DMS153 treated with DMSO at 0.1 percent for 48 hours (cell line): ENCODE data around the gene NOTCH1.
"Not testable (repeated sequence)": the region's sequence is repeated elsewhere in the genome, so short reads cannot be mapped to it uniquely, and the experiment has no call there.

ENCODE experiments used
- DNase-seq: peaks from one replicate; lab custom pipeline; 2025; ENCODE audit not compliant: unreplicated experiment; lab: John Stamatoyannopoulos, UW

NOTCH1 gene

DNA sequence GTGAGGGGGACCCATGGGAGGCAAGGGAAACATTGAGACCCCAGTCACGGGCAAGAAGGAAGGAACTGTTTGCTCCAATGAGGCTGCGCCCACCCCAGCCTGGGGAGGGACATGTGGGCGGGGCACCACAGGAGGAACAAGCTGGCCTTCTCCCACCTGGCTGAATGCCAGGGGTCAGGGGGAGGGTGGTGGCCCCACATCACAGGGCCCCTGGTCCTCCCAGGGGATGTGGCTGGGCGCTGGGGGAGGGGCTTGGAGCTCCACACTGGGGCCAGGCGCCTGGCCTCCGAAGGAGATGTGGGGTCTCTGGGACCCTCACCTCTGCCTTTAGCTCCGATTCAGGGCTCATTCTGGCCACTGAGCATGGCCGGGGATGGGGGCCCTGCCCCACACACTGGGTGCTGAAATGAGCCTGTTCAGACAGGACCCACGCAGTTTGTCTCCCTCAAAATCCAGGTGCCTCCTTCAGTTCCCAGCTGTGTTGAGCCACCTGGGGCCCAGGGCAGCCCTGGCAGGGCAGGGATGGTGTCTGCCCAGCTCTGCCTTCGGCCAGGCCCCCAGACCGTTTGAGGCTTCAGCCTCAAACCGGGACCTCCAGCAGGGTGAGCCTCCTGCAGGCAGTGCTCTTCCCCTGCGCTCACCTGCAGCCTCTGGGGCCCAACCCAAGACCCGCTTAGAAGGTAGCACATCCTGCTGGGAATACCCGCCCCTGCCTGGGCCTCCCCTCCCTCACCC is 33.2 kb upstream of the NOTCH1 start:
- DNase-seq, result no peak

DNA sequence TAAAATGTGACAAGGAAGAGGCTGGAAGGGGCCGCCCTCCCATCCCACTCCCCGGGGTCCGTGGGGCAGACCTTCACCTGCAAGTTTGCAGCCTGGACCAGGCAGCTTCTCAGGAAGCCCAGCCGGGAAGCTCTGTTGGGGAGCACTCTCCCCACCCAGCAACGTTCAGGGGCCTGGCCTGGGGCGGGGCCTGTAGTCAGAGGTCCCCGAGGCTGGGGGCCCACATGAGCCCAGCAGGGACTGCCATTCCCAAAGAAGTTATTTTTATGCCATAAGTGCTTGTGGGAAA is 32.7 kb upstream of the NOTCH1 start:
- DNase-seq, result no peak

DNA sequence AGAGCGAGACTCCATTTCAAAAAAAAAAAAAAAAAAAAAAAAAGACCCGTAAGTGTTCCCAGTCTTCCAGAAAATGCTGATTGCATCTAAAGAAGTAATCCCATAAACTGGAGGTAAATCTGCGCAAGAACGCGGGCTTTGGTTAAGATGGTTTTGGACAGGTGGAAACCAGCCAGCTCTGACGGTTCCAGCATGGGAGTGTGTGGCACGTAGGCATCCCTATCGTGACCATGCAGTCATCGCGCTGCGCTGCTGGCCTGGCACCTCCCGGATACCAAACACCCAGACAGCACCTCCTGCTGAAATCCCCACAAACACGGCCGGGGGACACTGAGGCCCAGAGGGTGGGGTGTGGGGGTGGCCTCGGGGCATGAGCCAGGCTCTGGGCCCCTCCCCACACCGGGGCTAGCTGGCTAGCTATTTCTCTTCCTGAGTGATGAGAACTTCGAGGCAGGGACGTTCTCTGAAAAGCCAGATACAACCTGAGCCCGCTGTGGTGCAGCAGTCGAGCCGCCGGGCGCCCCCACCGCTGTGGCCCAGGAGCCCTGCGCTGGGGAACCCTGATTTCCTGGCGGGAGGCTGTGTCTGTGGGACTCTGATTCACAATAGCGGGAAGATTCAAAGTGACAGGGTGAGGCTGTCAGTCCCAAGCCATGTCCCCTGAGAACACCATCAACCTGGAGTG is 32.2 kb upstream of the NOTCH1 start:
- DNase-seq, result no peak

DNA sequence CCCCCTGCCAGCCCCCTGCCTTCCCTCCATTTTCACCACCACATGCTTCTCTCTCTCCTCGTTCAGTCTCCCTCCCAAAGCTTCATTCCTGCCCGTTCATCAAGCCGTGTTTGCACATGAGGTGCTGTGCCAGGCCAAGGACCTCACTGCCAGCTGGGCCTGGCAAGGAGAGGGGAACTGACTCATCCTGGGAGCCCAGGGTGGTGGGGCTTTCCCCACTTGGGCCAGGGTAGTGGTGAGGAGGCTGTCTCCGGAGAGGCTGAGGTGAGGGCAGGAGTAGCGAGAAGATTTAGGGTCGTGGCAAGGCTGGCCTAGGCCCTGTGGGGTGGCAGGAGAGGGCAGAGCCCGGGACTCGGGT is 30.4 kb upstream of the NOTCH1 start:
- no peak for DNase-seq

DNA sequence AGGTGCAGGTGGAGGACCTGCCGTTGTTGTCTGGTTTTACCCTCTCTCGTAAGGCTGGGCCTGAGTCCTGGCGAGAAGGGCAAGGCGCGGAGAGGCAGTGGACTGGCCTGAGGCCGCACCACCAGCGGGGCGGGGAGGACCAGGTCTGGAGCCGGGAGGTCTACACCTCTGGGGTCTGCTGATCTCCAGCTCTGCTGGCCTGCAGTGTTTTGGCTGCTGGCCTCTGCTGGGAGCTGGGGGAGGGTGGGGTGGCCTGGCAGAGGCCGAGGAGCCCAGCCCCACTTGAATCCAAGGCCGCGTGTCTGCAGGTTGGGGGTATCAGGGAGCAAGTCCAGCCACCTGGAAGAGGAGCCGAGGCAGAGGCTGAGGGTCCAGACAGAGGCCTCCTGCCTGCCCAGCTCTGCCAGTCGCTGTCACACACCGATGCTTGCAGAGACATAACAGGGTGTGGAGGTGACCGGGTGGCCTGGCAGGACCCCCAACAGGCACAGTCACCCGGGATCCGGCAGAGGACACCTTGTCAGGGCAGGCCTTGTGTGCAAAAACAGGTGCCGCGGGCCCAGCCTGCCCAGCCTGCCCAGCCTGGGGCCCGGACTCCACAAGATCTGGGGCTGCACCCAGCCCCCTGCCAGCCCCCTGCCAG is 29.9 kb upstream of the NOTCH1 start:
- no peak for DNase-seq

DNA sequence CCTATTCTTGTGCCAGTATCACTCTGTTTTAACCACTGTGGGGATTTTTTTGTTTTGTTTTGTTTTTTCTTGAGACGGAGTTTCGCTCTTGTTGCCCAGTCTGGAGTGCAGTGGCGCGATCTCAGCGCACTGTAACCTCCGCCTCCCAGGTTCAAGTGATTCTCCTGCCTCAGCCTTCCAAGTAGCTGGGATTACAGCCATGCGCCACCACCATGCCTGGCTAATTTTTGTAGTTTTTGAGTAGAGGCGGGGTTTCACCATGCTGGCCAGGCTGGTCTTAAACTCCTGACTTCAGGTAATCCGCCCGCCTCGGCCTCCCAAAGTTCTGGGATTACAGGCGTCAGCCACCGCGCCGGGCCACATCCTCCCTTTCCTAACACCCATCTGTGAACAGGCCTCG is 28.8 kb upstream of the NOTCH1 start:
- not testable (repeated sequence) for DNase-seq

DNA sequence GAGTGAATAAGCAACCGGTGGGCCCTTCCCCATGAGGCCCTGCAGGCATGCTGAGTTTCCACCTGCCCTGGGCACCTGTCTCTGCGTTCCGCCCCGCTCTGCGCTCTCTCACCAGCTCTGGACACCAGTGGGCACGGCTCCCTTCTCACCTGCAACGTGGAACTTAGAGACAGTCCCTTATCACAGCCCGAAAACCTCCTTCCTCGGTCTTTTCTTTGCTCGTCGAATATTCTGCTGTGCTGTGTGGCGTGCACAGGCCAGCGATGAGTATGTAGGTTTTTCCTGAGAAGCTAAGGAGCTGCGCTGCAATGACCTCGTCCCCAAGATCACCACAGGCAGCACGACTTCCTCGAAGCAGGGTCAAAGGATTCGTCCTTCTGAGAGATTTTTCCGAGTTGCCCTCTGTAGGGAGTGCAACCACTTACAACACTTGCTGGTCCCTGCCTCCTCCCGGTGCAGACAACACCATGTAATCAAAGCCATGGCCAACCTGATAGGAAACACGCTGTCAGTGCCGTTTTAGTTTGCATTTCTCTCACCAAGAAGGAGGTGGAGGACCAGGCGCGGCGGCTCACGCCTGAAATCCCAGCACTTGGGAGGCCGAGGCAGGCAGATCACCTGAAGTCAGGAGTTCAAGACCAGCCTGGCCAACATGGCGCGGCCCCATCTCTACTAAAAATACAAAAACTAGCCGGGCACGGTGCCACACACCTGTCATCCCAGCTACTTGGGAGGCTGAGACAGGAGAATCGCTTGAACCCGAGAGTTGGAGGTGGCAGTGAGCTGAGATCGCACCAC is 27.2 kb upstream of the NOTCH1 start:
- no peak for DNase-seq

DNA sequence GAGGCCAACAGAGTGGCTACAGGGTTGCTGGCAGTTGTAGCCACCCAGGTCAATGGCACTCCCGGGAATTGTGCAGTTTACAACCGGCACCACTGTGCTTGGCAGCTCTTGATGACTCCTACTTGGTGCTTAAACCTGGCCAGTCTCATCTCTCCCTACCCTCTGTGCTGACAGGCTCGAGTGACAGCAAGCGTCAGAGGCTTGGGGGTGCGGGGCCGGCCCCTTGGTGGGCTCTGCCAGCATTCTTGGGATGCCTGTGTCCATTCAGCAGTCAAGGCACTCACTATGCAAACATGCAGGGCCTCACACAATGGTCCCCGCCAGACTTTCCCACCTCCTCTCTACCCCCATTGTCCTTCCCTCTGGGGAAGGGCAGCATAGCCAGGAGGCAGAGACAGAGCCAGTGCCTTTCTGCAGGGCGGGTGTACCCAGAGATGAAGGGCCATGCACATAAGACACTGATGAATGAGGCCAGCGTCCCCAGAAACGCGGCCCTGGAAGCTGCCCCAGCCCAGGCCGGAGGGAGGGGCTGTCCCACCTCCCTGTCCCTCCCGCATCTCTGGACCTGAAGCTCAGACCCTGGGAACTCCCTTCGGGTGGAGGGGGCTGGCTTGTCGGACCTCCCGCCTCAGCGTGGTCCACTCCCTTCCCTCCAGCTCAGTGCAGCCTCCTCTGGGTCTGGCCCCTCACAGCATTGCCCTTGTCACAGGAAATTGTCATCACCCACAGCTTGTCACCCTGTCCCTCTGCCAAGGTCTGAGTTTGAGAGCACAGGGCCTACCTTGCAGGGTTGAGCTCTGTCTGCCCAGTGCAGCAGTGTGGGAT is 26.4 kb upstream of the NOTCH1 start:
- no peak for DNase-seq

DNA sequence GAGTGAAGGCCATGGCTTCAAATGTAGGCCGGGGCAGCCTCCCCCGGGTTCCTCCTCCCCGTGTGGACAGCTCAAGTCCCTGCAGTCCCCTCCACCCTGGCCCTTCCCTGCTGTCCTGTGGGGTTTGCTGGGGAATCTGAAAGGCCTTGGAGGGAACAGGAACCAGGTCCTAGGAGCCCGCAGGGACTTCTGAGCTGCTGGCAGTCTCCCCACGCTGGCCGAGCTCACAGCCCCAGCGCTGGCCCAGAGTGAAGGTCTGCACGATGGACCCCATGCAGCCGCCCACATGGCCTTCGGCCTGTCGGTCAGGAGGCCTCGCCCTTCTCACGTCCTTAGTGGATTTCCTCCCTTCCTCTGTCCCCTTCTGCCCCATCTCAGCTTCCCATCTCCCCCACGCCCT is 25.7 kb upstream of the NOTCH1 start:
- DNase-seq, result no peak

DNA sequence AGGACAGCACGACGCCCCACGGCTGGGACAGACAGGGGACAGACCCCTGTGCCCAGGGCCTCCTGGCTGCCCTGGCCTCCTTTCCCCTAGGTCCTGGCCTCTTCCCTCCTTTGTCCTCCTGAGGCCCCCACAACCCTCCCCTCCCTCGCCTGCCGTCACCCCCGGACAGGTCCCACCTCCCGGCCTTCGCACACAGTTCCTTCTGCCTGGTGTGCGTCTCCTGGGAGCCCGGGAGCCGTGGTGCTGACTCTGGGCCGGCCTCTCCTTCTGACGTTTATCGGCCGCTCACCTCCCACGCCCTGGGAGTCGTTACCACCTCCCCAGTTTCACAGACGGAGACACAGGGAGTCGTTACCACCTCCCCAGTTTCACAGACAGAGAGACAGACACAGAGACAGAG is 25.1 kb upstream of the NOTCH1 start:
- DNase-seq, result no peak

DNA sequence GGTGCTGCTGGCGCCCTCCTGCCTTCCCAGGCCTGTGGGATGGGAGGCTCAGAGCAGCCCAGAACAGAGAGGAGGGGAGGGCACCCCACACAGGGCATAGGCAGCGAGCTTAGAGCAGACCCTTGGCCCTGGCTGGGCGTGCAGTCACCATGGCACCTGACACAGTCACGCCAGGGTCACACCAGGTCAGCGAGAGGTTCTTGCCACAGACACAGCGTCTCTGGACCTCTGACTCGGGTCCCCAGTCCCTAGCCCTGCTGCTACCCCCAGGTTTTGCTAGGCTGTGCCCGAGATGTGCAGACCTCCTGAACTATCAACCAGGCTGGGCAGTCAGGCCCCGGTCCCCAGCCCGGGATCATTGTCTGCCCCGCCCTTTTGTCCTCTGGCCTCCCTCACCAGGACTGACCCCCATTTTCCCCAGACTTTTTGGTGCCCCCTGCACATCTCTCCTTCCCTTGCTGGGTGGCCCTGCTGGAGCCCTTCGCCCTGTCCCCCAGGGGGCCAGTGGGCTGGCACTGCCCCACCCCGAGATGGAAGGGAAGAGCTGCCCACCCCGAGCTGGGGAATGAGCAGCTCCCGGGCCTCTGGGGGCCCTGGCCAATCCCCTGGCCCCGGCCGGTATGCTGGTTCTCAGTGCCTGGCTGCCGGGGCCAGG is 24.5 kb upstream of the NOTCH1 start:
- DNase-seq, result no peak

DNA sequence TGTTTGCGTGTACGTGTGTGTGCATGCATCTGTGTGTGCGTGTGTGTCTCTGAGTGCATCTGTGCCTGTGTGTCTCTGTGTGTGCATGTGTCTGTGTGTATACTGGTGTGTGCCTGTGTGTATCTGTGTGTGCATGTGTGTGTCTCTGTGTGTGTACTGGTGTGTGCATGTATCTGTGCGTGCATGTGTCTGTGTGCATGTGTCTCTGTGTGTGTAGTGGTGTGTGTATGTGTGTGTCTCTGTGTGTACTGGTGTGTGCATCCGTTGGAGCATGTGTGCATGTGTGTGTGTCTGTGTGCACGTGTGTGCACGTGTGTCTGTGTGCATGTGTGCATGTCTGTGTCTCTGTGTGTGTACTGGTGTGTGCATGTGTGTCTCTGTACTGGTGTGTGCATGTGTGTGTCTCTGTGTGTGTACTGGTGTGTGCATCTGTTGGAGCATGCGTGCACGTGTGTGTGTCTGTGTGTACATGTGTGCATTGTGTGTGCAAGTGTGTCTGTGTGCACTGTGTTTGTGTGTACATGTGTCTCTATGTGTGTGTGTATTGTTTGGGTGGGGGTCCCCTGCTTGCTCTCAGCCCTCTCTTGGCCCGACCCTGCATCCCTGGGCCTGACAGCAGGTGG is 23.8 kb upstream of the NOTCH1 start:
- no peak for DNase-seq

DNA sequence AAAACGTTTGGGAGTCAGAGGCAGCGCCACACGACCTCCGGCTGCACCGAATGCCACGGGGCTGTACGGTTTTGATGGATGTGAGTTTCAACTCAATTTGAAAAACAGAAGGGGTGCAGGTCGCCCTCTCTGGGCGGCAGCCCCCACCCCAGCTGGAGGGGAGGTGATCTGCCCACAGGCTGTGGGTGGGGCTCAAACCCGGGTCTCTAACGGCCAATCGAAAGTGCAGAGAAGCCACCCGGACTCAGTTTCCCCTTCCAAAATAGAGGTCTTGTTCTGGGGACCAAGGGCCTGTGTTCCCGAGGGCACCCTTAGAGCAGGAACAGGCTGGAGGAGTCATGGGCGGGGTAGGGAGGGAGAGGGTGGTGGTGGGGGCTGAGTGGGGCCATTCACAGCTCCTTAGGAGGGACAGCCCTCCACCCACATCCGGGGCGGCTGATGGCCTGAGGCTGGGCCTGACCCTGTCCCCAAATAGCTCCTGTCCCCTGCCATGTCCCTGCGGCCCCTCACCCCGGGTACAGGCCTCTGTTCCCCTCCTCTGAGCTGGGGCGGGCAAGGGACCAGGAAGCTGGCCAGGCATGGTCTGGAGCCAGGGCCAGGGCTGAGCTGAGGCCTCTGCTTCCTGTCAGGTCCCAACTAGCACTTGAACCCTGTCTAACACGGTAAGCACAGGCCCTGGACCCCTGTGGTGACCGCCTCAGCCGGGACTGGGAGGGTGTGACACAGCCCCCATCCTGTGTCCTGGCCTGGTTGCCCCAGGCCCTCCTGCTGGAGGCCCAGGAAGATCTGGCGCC is 22.6 kb upstream of the NOTCH1 start:
- DNase-seq, result no peak

DNA sequence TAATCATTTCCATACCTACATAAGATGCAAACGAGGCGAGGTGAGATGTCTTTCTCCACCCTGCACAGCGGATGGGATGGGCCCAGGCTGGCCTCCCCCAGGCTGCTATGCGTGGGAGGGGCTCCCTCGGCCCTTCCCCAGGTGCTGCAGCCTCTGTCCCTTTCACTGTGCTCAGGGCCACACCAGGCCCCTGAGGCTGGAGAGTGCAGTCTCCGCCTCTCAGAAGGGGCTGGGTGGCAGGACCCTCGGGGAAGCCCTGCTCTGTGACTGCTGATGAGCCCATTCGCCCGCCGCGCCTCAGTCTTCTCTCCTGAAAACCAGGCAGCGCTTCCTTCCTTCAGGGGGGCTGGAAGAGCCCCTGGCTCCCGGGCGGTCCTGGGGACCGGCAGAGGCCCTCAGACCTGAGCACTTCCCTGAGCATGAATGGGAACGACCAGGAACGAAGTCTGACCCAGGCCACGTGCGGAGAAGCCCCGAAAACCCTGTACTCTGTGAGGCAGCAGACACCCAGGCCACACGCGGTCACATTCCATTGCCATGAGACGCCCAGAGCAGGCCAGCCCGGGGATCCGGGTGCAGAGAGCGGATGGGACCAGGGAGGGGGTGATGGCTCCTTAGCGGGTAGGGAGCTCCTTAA is 21.9 kb upstream of the NOTCH1 start:
- no peak for DNase-seq

DNA sequence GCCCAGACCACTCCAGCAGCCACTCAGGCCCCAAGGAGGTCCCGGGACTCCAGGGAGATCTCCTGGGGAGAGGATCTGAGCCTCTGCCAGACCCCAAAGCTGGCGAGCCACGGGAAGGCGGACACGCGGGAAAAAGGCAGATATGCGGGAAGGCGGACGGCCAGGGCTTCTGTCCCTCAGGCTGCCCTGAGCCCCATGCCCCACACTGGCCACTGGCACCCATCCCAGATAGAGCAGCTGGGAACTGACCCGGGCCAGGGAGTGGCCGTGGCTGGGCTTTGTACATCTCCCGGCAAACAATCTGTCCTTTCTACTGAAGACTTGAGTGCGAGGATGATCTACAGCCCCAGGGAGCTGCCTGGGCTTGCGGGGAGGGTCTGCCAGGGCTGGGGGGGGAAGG is 21.1 kb upstream of the NOTCH1 start:
- DNase-seq, result no peak

DNA sequence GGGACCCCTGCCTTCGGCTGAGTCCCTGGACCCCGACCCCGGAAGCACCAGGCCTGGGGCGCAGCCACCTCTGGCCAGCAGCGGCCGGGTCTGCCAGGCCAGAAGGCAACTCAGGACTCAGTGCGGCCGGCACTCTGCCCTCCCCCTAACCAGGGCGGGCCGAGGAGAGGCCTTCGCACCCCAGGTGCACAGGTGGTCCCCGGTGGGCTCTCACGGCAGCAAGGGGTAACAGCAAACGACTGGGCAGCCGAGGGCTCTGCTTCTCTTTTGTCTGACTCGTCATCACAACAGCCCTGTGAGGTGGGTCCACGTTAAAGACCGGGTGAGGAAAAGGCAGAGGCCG is 20.7 kb upstream of the NOTCH1 start:
- DNase-seq, result no peak

DNA sequence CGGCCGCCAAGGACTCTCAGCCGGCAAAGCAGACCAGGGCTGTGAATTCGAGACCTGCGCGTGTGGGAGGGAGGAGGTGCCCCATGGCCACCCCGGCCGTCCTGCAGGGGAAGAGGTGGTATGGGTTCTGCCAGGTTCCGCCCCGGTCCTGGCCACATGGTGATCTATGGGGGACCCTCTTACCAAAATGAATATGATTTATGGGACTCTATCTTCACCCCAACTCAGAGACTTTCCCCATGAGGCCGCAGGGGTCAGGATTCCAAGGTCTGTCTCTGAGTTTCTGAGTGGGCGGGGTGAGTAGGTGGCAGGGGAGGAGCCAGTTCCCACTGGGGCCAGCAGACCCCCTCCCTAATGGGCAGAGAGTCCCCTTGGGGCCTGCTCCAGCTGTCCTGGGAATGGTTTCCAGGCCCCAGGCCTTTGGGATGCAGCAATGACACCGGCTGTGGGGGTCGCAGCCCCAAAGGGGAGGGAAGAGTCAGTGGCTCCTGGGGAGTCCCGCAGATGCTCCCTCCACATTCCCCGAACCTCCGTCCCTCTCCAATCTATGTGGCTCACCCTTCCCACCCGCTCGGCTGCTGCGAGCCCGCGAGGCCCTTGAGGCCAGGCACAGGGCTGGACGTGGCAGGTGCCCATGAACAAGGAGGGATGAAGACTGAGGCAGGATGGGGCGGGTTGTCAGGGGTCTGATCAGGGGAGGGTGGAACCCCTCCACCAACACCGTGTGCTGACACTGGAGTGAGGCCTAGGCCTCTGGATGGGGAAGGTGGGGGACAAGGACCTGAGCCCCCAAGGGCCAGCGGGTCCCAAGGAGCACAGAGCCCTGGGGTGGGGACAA is 20.1 kb upstream of the NOTCH1 start:
- DNase-seq, result no peak

DNA sequence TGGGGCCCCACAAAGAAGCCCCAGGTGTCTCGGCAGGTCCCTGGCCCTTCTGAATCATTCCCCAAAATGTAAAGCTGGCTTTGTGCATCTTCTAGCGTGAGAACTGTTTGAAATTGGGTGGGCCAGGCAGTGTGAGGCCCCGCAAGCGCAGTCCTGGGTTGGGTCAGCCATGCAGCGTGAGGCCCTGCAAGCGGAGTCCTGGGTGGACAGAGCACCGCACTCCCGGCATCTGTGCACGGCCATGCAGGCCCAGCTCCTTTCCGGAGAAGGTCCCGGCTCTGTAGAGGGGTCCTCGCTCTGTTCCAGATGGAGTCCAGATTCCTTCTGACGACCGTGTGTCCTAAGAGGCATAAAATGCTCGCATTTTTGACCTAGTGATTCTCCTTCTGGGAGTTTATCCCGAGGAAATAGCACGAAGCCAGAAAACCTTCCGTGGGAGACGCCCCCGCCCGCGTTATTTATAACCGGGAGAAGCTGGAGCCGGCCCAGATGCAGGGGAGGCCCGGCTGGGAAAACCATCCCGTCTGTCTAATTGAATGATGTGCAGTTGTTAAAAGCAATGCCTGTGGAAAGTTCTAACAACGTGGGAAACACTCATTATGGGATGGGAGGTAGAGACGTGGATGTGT is 19.4 kb upstream of the NOTCH1 start:
- DNase-seq, result no peak
